Ascending aorta (tissue), 2 donors: ENCODE data around the gene UQCRHL. TPM values are rescaled to one million over a fixed set of nuclear protein-coding genes. Genes with fewer than 3 reads are reported as not detected.
A peak's percentile ranks its signal among the peaks of the same experiment; 100 is the strongest.
"Not testable (repeated sequence)": the region's sequence is repeated elsewhere in the genome, so short reads cannot be mapped to it uniquely, and the experiment has no call there.

Experiments
- DNase-seq, 2 donors: peaks; one replicate each; pipeline ENCODE4 v3.0.0-alpha.2; 2019; ENCODE audit warnings: low spot score in 2 of 2
- H3K27ac ChIP-seq, 2 donors: fragments of 200-600 bp; sonication (generic); one replicate each; pipeline ENCODE4 v1.5.1; 2016 to 2017; ENCODE audit warnings: mild to moderate bottlenecking in 1 of 2
- H3K27me3 ChIP-seq: fragments of 200-600 bp; sonication (generic); one replicate; pipeline ENCODE4 v1.5.1; 2017
- H3K36me3 ChIP-seq, 2 donors: fragments of 200-600 bp; sonication (generic); one replicate each; pipeline ENCODE4 v1.5.1; 2016
- H3K4me1 ChIP-seq, 2 donors: fragments of 200-600 bp; sonication (generic); one replicate each; pipeline ENCODE4 v1.5.1; 2016 to 2017; ENCODE audit warnings: mild to moderate bottlenecking in 1 of 2
- H3K4me3 ChIP-seq, 2 donors: fragments of 200-600 bp; sonication (generic); one replicate each; pipeline ENCODE4 v1.5.1; 2016 to 2017; ENCODE audit warnings: mild to moderate bottlenecking in 1 of 2
- H3K9me3 ChIP-seq, 2 donors: fragments of 200-600 bp; sonication (generic); one replicate each; pipeline ENCODE4 v1.5.1; 2016
- intact Hi-C: fragments of 100-400 bp; cut with DNase I; formaldehyde crosslinking; loops from one replicate; pipeline ENCODE4 v1.15.1; 2023
- total RNA-seq: library from RNA; depleted of rRNA; stranded (reverse); fragments of >200 nt; gene quantifications from one replicate; pipeline ENCODE4 v1.1.0, GENCODE V29; 2016
- TF ChIP-seq, protein P1 (sequence below), 3 experiments: fragments of 200-600 bp in 2 of 3; fragments of 450-650 bp in 1 of 3; sonication (generic) in 2 of 3; IDR thresholded peaks; one replicate each; pipeline ENCODE4 v1.5.1; 2016 to 2019; ENCODE audit warnings: antibody characterized with exemption in 3 of 3, mild to moderate bottlenecking in 1 of 3, moderate library complexity in 1 of 3

The UQCRHL gene
- total RNA-seq, 1 donor from 2014 or later: not detected

DNA sequence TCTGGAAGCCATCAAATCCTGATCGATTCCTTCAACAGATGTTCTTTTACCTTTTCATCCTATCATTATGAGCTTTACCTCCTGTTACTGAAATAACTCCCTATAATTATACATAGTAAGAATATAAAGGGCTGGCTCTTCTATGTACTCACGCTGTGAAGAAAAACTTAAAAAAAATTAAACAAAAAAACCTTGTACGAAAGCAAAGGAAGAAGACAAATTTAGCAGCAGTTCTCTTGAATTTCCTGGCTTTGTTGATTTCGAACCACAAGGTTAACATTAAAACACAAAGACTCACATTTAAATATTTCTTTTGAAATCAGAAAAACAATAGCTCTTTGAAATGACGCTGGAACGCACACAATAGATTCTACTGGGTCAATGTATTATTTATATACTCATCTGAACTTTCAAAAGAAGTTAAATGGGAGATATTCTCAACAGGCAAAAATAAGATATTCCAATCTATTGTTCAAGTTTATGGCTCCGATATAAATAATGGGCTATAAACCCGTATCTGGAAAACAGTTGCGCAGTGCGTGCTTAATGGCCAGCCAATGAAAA lies 26.5 kb upstream of the UQCRHL start:
- no peak for DNase-seq
- Histone ChIP-seq H3K36me3 (no peaks in the 10 kb centered on the region), H3K27me3 (no peaks in the 10 kb centered on the region), H3K27ac (peak overlapping the region; percentile 100), H3K4me3 (peak overlapping the region; percentile 79 to 95), H3K4me1 (peaks cover 4 to 33% of the 10 kb centered on the region in 2 donors), H3K9me3 (no peaks in the 10 kb centered on the region)
- intact Hi-C loops: loop anchor here (1.0 to 2.0 kb wide), 3 partner anchors 34 to 115 kb away; no protein-coding TSS in a partner anchor
- TF ChIP-seq, protein P1, sequence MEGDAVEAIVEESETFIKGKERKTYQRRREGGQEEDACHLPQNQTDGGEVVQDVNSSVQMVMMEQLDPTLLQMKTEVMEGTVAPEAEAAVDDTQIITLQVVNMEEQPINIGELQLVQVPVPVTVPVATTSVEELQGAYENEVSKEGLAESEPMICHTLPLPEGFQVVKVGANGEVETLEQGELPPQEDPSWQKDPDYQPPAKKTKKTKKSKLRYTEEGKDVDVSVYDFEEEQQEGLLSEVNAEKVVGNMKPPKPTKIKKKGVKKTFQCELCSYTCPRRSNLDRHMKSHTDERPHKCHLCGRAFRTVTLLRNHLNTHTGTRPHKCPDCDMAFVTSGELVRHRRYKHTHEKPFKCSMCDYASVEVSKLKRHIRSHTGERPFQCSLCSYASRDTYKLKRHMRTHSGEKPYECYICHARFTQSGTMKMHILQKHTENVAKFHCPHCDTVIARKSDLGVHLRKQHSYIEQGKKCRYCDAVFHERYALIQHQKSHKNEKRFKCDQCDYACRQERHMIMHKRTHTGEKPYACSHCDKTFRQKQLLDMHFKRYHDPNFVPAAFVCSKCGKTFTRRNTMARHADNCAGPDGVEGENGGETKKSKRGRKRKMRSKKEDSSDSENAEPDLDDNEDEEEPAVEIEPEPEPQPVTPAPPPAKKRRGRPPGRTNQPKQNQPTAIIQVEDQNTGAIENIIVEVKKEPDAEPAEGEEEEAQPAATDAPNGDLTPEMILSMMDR (IDR thresholded peaks at IDR 0.05): no peak

DNA sequence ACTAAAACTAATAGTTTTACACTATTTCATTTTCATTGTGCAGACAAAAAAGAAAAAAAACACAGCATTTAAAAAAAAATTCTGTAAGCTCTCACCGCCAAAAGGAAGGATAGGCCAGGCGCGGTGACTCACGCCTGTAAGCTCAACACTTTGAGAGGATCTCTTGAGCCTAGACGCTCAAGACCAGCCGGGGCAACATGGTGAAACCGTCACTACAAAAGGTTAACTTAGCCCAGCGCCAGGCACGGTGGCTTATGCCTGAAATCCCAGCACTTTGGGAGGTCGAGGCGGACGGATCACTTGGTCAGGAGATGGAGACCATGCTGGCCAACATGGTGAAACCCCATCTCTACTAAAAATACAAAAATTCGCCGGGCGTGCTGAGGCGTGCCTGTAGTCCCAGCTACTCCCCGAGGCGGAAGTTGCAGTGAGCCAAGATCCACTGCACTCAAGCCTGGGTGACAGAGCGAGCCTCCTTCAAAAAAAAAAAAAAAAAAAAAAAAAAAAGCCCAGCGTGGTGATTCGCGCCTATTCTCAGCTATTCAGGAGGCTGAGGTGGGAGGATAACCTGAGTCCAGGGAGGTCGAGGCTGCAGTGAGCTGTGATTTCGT lies 25.7 kb upstream of the UQCRHL start:
- Histone ChIP-seq H3K4me3 (peak overlapping the region; percentile 79 to 95), H3K4me1 (peaks cover 4 to 33% of the 10 kb centered on the region in 2 donors), H3K36me3 (no peaks in the 10 kb centered on the region), H3K27me3 (no peaks in the 10 kb centered on the region), H3K9me3 (no peaks in the 10 kb centered on the region), H3K27ac (peak overlapping the region; percentile 100)
- TF ChIP-seq, protein P1 (IDR thresholded peaks at IDR 0.05): no peak
- intact Hi-C loops: no loop called here
- DNase-seq: peak in 1 of 2 donors; percentile 81

DNA sequence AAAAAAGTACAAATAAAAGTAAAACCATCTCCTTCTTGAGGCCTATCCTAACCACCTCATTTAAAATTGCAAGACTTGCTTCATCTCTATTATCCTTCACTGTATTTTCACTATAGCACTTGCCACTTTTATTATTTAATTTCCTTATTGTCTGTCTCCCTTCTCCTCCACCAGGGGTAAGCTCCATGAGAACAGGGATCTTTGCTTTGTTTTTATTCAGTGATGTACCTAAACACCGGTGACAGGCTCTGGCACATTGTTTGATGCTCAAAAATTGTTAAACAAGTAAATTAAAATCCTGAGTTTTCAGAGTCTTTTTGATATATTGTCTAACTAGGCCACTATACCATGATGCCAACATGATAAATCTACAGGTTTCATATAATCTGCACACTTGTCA lies 22.8 kb upstream of the UQCRHL start:
- TF ChIP-seq, protein P1 (IDR thresholded peaks at IDR 0.05): peak in 1 of 3 experiments; percentile 6
- Histone ChIP-seq H3K27me3 (no peaks in the 10 kb centered on the region), H3K36me3 (no peaks in the 10 kb centered on the region), H3K27ac (peak overlapping the region; percentile 100), H3K9me3 (no peaks in the 10 kb centered on the region), H3K4me1 (peaks cover 4 to 22% of the 10 kb centered on the region in 2 donors), H3K4me3 (peak overlapping the region in 1 of 2 donors; percentile 17)
- intact Hi-C loops: no loop called here
- DNase-seq: no peak

DNA sequence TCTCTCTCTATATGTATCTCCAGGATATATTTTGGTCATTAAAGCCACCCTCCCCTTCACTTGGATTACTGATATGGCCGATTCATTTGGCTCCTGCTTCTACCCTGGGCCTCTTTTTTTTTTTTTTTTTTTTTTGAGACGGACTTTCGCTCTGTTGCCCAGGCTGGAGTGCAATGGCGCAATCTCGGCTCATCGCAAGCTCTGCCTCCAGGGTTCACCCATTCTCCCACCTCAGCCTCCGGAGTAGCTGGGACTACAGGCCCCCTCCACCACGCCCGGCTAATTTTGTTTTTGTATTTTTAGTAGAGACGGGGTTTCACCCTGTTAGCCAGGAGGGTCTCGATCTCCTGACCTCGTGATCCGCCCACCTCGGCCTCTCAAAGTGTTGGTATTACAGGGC lies 21.5 kb upstream of the UQCRHL start:
- H3K4me3 ChIP-seq, DNase-seq, H3K27ac ChIP-seq, H3K9me3 ChIP-seq, H3K36me3 ChIP-seq, intact Hi-C loops, H3K27me3 ChIP-seq: not testable (repeated sequence)
- H3K4me1 ChIP-seq: peaks cover 4 to 22% of the 10 kb centered on the region in 2 donors

DNA sequence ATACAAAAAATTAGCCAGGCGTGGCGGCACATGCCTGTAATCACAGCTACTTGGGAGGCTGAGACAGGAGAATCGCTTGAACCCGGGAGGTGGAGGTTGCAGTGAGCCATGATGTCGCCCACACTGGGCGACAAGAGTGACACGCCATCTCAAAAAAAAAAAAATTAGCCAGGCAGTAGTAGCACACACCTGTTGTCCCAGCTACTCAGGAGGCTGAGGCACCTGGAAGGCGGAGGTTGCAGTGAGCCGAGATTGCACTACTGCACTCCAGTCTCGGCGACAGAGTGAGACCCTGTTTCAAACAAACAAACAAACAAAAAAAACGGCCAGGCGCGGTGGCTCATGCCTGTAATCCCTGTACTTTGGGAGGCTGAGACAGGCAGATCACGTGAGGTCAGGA lies 20.1 kb upstream of the UQCRHL start:
- H3K27ac ChIP-seq, intact Hi-C loops, H3K27me3 ChIP-seq, H3K36me3 ChIP-seq, DNase-seq, H3K4me3 ChIP-seq, H3K9me3 ChIP-seq: not testable (repeated sequence)
- H3K4me1 ChIP-seq: peaks cover 4 to 15% of the 10 kb centered on the region in 2 donors

DNA sequence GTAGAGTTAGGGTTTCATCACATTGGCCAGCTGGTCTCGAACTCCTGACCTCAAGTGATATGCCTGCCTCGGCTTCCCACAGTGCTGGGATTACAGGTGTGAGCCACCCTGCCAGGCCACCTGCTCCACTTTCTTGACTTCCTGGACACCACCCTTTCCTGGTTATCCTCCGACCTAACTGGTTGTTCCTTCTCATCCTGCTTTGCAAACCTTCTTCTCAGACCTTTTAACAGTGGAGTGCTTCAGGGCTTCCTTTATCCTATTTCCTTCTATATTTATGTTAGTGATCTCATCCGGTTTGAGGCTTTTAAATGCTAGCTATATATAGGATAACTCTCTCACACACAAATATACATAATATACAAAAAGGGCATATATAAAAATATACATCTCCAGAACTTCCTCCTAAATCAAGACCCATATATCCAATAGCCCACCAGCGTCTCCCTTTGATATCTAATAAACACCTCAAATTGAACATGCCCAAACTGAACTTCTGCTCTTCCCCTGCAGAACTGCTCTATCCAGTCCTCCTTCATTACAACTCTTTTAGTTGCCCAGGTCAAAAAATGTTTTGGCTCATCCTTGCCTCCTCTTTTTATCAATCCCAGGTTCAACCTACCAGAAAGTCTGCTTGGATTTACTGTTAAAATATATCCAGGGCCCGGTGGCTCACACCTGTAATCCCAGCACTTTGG lies 19.5 kb upstream of the UQCRHL start:
- Histone ChIP-seq H3K36me3 (no peaks in the 10 kb centered on the region), H3K27ac (no peak overlapping the region), H3K4me1 (peaks cover 4 to 9% of the 10 kb centered on the region in 2 donors), H3K27me3 (no peaks in the 10 kb centered on the region), H3K4me3 (no peak overlapping the region), H3K9me3 (no peaks in the 10 kb centered on the region)
- intact Hi-C loops: no loop called here
- TF ChIP-seq, protein P1 (IDR thresholded peaks at IDR 0.05): no peak
- no peak for DNase-seq
